ENCODE measurements around the gene NEIL1.

The NEIL1 gene

DNA sequence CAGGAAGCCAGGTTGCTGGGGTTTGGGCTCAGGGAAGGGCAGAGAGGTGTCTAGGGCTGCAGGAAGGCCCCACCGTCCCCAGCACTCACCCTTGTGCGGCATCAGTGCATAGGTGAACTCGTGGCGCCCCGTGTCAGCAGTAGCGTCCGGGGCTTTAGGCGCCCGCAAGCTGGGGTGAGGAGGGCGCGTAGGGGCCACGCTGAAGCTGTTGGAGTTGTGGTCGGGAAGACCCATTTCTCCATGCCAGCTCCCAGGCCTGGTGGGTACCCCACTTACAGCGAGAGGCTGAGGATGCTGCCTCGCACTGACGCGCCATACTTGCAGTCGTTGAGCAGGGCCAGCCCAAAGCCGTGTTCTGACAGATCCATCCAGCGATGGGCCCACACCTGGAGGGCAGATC lies 9.7 kb downstream of the NEIL1 start:
- no peak for DNase-seq (ENCODE audit: low read depth in 2 of 2)

GRCh38 chr15:75357976-75358673 lies 11.3 kb downstream of the NEIL1 start:
- no peak for DNase-seq (ENCODE audit: low read depth in 2 of 2)

- DNase-seq (ENCODE audit: low read depth in 2 of 2): no peak
Observed at GRCh38 chr15:75358771-75359536, 12.1 kb downstream of the NEIL1 start.

DNA sequence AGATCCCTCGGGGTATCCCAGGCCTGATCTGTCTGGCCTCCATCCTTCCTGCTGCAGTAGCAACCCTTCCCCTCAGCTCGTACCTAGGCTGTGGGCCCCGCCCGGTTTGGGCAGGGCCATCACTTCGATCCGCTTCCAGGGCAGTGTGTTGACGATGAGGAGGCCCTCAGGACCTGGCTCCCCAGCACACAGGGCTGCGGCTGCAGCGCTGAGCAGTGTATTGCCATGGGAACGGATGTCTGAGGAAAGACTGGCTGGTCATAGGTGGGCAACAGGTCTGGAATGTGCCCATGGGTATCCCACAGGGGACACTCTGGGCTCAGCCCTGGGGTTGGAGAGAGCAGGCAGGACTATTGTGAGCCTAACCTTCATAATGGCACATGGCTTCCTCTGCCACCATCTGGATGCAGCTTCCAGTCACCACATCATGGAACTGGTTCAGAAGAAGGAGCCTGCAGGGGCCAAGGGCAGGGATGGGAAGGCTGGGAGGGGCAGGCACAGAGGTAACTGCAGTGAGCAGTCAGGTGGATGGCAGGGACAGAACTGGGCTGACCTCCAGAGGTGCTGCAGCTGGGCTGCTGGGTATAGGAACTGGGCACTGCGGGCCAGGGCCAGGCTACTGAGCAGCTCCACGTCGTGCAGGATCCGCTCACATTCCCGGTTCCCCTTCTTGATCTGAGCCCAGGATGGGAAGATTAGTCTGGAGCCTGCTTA lies 12.9 kb downstream of the NEIL1 start:
- no peak for DNase-seq (ENCODE audit: low read depth in 2 of 2)

GRCh38 chr15:75360391-75360790 lies 13.6 kb downstream of the NEIL1 start:
- DNase-seq (ENCODE audit: low read depth in 2 of 2): no peak

- DNase-seq (ENCODE audit: low read depth in 2 of 2): no peak
Observed at GRCh38 chr15:75360856-75361255, 14.0 kb downstream of the NEIL1 start.

GRCh38 chr15:75361361-75361988 lies 14.6 kb downstream of the NEIL1 start:
- no peak for DNase-seq (ENCODE audit: low read depth in 2 of 2)

DNA sequence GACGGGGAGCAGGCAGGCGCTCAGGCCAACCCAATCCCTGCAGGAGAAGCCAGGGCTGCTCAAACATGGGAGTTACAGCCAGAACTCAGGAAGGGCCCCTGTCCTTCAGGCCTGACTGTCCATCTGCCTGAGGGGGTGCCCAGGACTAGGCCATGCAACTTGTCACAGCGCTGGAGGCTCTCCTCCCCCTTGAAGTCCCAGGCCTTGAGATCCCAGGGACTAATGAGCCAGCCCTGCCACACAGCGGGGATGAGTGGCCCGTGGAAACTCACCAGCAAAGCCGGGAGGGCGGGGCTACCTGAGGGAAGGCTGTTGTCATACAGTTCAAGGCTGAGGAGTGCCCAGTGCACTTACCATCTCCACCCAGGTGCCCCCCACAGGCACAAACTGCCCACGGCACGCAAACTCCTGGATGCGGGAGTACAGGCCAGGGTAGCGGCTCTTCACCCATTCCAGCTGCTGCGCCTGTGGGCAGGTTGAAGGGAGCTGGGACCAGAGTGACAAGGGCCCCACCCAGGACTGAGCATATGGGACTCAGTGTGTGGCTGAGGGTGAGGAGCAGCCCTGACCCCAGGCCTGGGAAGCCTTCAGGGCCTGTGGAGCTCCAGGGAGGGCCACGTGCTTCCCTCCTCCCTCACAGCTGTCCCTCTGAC lies 15.3 kb downstream of the NEIL1 start:
- no peak for DNase-seq (ENCODE audit: low read depth in 2 of 2)

DNA sequence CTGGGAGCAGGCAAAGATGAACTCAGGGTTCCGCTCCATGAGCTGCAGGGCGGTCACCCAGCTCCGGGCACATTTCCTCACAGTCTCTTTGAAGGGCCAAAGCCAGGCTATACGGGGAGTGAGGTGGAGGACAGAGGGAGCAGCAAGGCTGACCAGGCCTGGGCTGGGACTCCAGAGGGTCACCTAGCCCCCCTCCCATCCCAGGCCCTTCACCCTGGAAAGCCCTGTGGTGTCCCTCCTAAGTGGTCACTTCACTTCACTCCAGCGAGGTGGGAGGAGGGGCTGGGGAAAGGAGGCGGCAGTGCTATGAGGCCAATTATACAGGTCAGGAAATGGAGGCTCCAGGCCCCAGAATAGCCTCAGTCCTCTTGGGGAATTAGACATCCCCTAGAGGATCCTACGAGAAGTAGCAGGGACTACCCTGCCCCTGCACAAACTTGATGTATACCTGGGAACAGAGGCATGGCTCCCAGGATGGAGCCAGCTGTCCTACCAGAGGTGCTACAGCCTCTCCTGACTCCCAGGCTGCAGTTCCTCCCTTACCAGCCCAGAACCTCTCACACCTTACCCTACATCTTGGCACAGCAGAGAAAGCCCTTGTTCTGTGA lies 15.9 kb downstream of the NEIL1 start:
- no peak for DNase-seq (ENCODE audit: low read depth in 2 of 2)

- DNase-seq (ENCODE audit: low read depth in 2 of 2): no peak
Observed at GRCh38 chr15:75363786-75364185, 16.9 kb downstream of the NEIL1 start.

DNA sequence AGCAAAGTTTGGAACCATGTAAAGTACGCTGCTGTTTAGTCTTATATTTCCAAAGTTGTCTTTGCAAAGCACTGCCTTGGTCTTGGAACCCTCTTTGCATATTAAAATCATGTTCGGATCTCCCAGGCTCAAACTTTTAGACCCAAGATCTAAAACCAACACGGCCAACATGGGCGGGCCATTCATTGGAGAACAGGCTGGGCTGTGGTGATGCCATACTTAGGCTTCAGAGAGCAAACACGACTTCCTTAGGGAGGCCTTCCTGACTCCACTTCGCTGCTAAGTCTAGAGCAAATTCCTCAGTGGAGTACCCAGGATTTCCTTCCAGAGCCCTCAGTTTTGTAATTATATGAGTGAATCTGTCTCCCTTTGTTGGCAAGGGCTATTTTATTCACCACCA lies 18.0 kb downstream of the NEIL1 start:
- DNase-seq (ENCODE audit: low read depth in 2 of 2): no peak

- DNase-seq (ENCODE audit: low read depth in 2 of 2): no peak
Observed at GRCh38 chr15:75366163-75366562, 19.3 kb downstream of the NEIL1 start.

GRCh38 chr15:75367006-75367405 lies 20.2 kb downstream of the NEIL1 start:
- no peak for DNase-seq (ENCODE audit: low read depth in 2 of 2)

DNA sequence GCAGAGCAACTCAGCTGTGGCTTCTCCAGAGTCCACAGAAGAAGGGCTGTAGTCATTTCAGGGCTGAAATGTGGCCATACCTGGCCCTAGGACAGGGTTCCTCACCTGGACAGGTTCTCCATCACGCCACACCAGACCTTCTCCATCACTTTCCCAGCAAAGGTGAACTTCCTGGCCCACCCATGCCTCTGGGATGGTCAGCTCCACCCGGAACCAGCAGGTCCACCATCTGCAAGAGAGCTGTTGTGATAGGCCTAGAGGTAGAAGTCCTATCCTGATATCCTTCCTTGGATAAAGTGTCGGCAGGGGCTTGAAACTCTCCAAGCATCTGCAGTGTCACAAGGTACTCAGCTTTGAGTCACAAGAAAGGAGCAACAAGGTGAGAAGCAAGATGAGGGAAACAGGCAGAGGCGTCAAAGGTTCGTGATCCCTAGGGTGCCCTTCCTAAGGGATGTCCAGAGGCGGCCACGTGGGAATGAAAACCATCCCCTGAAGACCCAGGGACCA lies 20.6 kb downstream of the NEIL1 start:
- DNase-seq (ENCODE audit: low read depth in 2 of 2): no peak

- DNase-seq (ENCODE audit: low read depth in 2 of 2): peak; percentile 86 to 94
Observed at GRCh38 chr15:75367913-75368688, 21.3 kb downstream of the NEIL1 start, which contains the start of gene MAN2C1. TSS of gene MAN2C1 (minus strand) at chr15:75368607. CDS start at chr15:75368583, 24 bp downstream.

DNA sequence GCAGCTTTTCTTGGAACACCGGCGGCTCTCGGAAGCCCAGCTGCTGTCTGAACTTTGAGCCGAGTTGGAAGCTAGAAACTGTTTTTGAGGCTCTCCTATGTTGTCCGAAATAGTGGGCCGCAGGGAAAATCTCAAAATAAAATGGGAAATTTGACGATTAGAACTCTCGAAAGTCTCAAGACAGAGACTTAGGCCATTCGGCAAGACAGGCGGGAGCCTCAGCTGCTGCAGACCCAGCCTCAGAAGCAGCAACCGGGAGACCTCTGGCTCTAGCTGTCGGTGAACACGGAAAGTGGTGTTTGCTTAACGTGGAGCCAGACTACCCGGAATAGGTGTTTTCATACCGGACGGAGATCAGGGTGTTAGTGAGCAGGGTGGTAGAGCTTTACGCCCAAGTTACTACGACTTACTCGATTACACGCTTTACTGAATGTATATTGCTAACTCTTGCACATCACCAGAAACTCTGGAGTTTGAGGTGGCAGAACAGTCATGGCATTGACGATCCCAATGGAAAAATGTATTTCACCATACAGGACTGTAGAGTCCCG lies 21.9 kb downstream of the NEIL1 start:
- no peak for DNase-seq (ENCODE audit: low read depth in 2 of 2)

GRCh38 chr15:75369897-75370581 lies 23.2 kb downstream of the NEIL1 start:
- no peak for DNase-seq (ENCODE audit: low read depth in 2 of 2)

GRCh38 chr15:75371486-75371885 lies 24.6 kb downstream of the NEIL1 start:
- DNase-seq (ENCODE audit: low read depth in 2 of 2): no peak

Measured in activated CD4-positive, alpha-beta T cell treated with anti-CD3 and anti-CD28 coated beads for 24 hours (primary cell).